ENCODE measurements around the gene RNF223.

The RNF223 gene

DNA sequence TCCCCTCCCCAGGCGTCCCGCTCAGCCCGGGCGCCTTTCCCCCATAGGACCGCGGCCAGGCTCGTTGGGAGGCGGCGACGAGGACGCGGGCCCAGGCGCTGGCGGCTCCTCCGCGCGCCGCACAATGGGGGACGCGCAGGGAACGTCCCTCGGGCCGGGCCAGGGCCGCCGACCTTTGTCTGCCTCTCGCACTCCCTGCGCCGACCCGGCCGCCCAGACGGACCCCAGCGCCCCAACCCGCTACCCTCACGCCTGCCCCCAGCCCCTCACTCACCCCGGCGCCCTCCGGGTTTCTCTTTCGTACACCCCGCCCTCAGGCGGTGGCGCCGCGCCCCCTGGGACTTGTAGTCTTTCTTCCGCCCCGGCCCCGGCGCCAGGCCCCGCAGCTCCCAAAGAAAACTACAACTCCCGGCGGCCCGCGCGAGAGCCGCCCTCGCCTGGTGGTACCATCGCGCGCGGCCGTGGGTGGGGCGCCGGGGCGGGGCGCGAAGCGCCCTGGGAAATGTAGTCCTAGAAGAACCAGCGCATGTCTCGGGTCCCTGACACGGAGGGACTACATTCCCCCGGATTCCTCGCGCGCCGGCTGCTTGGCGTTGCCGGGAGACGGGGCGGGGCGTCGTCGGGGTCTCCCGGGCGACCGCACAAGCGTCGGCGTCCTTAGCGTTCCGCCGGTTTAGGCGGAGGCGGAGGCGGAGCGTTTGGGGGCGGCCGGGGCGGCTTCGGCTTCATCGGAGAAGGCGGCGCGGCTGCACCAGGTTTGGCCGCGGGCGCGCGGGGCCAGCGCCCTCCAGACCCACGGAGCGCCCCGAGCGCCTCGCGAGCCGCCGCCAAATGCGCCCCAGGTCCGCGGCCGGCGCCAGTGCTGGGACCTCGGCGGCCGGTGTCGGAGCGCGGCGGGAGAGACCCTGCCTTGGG lies 41.9 kb upstream of the RNF223 start, which contains the start of gene C1orf159:
Gene C1orf159, minus strand, starts transcription at position 304 of the 915 bp plus-strand sequence. CDS start 24,546 bp downstream, outside the sequence.
- Histone ChIP-seq H2AFZ (ENCODE audit: low read length) (peak within 1 kb of the TSS; percentile 63; the same call in 1 of the 2 replicates), H3K36me3 (replicated peaks; ENCODE audit: insufficient read depth, low read length) (0 out of 2 replicates have a peak, but pooled peaks cover 3% of the 10 kb centered on the region), H3K4me2 (ENCODE audit: low read depth, low read length) (peak within 1 kb of the TSS; percentile 90), H3K9ac (ENCODE audit: low read length) (peak within 1 kb of the TSS; percentile 45; the same call in 1 of the 2 replicates), H3F3A (ENCODE audit: insufficient read depth, low read length) (no peaks in the 10 kb centered on the region), H3K79me2 (ENCODE audit: low read length) (peaks cover 12% of the 10 kb centered on the region; the same call in 1 of the 2 replicates), H3K9me3 (replicated peaks; ENCODE audit: insufficient read depth, low read length) (no peaks in the 10 kb centered on the region), H3K27ac (ENCODE audit: low read length) (no peak within 1 kb of the TSS), H3K27me3 (replicated peaks; ENCODE audit: insufficient read depth, low read length) (peaks cover 40% of the 10 kb centered on the region), H4K20me1 (ENCODE audit: insufficient read depth, low read length) (no peaks in the 10 kb centered on the region), H3K4me3 (ENCODE audit: low read length) (peak within 1 kb of the TSS; percentile 80), H3K9me2 (replicated peaks; ENCODE audit: insufficient read depth, low read length) (no peaks in the 10 kb centered on the region), H3K4me1 (ENCODE audit: low read length) (no peaks in the 10 kb centered on the region)
- no peak for TF ChIP-seq EZH2 (optimal IDR thresholded peaks at IDR 0.05; ENCODE audit: low read depth, low read length)
- TF ChIP-seq, protein P1, sequence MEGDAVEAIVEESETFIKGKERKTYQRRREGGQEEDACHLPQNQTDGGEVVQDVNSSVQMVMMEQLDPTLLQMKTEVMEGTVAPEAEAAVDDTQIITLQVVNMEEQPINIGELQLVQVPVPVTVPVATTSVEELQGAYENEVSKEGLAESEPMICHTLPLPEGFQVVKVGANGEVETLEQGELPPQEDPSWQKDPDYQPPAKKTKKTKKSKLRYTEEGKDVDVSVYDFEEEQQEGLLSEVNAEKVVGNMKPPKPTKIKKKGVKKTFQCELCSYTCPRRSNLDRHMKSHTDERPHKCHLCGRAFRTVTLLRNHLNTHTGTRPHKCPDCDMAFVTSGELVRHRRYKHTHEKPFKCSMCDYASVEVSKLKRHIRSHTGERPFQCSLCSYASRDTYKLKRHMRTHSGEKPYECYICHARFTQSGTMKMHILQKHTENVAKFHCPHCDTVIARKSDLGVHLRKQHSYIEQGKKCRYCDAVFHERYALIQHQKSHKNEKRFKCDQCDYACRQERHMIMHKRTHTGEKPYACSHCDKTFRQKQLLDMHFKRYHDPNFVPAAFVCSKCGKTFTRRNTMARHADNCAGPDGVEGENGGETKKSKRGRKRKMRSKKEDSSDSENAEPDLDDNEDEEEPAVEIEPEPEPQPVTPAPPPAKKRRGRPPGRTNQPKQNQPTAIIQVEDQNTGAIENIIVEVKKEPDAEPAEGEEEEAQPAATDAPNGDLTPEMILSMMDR (IDR thresholded peaks at IDR 0.05; ENCODE audit: low read length): no peak
- no peak for TF ChIP-seq EZH2phosphoT487 (IDR thresholded peaks at IDR 0.05; ENCODE audit: low read length)
- DNase-seq: peak; percentile 97

DNA sequence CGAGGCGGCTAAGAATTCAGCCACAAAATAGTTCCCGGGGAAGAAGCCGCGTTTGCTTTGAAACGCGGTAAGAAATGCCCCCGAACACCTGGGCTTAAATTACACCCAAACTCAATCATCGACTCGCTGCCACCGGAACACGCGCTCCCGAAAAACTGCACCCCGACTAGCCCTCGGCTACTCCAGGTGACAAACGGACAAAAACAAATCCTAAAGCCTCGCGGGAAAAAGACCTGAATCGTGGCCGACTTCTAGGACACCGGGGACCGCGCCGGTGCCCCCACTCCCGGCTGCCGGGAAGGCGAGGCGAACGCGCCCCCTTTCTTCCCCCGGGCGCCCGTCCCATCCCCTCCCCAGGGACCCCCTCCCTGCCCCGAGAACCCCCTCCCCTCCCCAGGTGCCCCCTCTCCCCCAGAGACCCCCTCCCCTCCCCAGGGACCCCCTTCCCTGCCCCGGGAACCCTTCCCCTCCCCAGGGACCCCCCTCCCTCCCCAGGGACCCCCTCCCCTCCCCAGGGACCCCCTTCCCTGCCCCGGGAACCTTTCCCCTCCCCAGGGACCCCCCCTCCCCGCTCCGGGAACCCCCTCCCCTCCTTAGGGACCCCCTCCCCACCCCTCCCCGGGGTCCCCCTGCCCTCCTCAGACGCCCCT lies 41.2 kb upstream of the RNF223 start:
- Histone ChIP-seq H3K4me3 (ENCODE audit: low read length) (peak overlapping the region; percentile 80), H3K79me2 (ENCODE audit: low read length) (peaks cover 17% of the 10 kb centered on the region), H3K4me1 (ENCODE audit: low read length) (no peaks in the 10 kb centered on the region), H3K27me3 (replicated peaks; ENCODE audit: insufficient read depth, low read length) (peaks cover 32% of the 10 kb centered on the region), H4K20me1 (ENCODE audit: insufficient read depth, low read length) (no peaks in the 10 kb centered on the region), H3K9me3 (replicated peaks; ENCODE audit: insufficient read depth, low read length) (no peaks in the 10 kb centered on the region), H3F3A (ENCODE audit: insufficient read depth, low read length) (no peaks in the 10 kb centered on the region), H3K9ac (ENCODE audit: low read length) (peak overlapping the region; percentile 45; the same call in 1 of the 2 replicates), H3K4me2 (ENCODE audit: low read depth, low read length) (peak overlapping the region; percentile 52; the same call in 1 of the 2 replicates), H3K9me2 (replicated peaks; ENCODE audit: insufficient read depth, low read length) (no peaks in the 10 kb centered on the region), H2AFZ (ENCODE audit: low read length) (no peak overlapping the region), H3K36me3 (replicated peaks; ENCODE audit: insufficient read depth, low read length) (0 out of 2 replicates have a peak, but pooled peaks cover 3% of the 10 kb centered on the region), H3K27ac (ENCODE audit: low read length) (no peak overlapping the region)
- no peak for DNase-seq
- TF ChIP-seq EZH2phosphoT487 (IDR thresholded peaks at IDR 0.05; ENCODE audit: low read length): no peak
- TF ChIP-seq, protein P1 (IDR thresholded peaks at IDR 0.05; ENCODE audit: low read length): no peak
- no peak for TF ChIP-seq EZH2 (optimal IDR thresholded peaks at IDR 0.05; ENCODE audit: low read depth, low read length)

DNA sequence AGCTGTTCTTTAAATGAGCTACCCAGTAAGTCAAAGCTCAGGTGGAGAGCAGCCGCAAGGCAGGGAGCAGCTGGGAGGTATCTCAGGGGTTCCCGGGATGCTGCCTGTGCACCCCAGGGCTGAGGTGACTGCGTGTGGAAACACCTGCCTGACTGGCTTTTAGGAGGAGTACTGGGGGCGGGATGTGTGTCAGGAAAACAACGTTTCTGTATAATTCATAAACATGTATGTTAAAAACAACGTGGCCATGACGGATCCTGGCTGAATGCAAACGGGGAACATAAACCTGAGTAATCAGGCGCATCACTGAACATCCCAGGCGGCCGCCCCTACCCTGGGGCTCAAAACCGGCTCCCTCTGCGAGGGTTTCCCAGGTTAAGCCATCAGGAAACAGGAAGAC lies 40.3 kb upstream of the RNF223 start:
- H3K4me1 ChIP-seq (ENCODE audit: low read length): no peaks in the 10 kb centered on the region
- no peaks in the 10 kb centered on the region for H3K9me2 ChIP-seq (replicated peaks; ENCODE audit: insufficient read depth, low read length)
- H3K4me2 ChIP-seq (ENCODE audit: low read depth, low read length): no peak overlapping the region
- H3F3A ChIP-seq (ENCODE audit: insufficient read depth, low read length): no peaks in the 10 kb centered on the region
- H3K36me3 ChIP-seq (replicated peaks; ENCODE audit: insufficient read depth, low read length): 0 out of 2 replicates have a peak, but pooled peaks cover 3% of the 10 kb centered on the region
- no peak overlapping the region for H3K4me3 ChIP-seq (ENCODE audit: low read length)
- TF ChIP-seq EZH2phosphoT487 (IDR thresholded peaks at IDR 0.05; ENCODE audit: low read length): no peak
- no peak for TF ChIP-seq EZH2 (optimal IDR thresholded peaks at IDR 0.05; ENCODE audit: low read depth, low read length)
- TF ChIP-seq, protein P1 (IDR thresholded peaks at IDR 0.05; ENCODE audit: low read length): no peak
- no peak overlapping the region for H2AFZ ChIP-seq (ENCODE audit: low read length)
- H3K27ac ChIP-seq (ENCODE audit: low read length): no peak overlapping the region
- H3K9me3 ChIP-seq (replicated peaks; ENCODE audit: insufficient read depth, low read length): no peaks in the 10 kb centered on the region
- no peak overlapping the region for H3K9ac ChIP-seq (ENCODE audit: low read length)
- DNase-seq: no peak
- peaks cover 24% of the 10 kb centered on the region for H3K27me3 ChIP-seq (replicated peaks; ENCODE audit: insufficient read depth, low read length)
- H4K20me1 ChIP-seq (ENCODE audit: insufficient read depth, low read length): no peaks in the 10 kb centered on the region
- H3K79me2 ChIP-seq (ENCODE audit: low read length): peaks cover 24% of the 10 kb centered on the region

Data from MM.1S (cell line).